Esophagus squamous epithelium (tissue), 4 donors: ENCODE results near the gene MON1B.

ENCODE experiments used
- POLR2A ChIP-seq, 4 donors: fragments of 450-650 bp; IDR thresholded peaks; one replicate each; pipeline ENCODE4 v1.6.1; 2017; ENCODE audit warnings: antibody characterized with exemption in 4 of 4, mild to moderate bottlenecking in 4 of 4, moderate library complexity in 3 of 4
- TF ChIP-seq, protein P1 (sequence below), 6 experiments: fragments of 450-650 bp in 4 of 6; fragments of 200-600 bp in 2 of 6; sonication (generic) in 2 of 6; IDR thresholded peaks; one replicate each; pipeline ENCODE4 v1.5.1; 2016 to 2019; ENCODE audit warnings: antibody characterized with exemption in 6 of 6, mild to moderate bottlenecking in 4 of 6, moderate library complexity in 4 of 6

- TF ChIP-seq, protein P1, sequence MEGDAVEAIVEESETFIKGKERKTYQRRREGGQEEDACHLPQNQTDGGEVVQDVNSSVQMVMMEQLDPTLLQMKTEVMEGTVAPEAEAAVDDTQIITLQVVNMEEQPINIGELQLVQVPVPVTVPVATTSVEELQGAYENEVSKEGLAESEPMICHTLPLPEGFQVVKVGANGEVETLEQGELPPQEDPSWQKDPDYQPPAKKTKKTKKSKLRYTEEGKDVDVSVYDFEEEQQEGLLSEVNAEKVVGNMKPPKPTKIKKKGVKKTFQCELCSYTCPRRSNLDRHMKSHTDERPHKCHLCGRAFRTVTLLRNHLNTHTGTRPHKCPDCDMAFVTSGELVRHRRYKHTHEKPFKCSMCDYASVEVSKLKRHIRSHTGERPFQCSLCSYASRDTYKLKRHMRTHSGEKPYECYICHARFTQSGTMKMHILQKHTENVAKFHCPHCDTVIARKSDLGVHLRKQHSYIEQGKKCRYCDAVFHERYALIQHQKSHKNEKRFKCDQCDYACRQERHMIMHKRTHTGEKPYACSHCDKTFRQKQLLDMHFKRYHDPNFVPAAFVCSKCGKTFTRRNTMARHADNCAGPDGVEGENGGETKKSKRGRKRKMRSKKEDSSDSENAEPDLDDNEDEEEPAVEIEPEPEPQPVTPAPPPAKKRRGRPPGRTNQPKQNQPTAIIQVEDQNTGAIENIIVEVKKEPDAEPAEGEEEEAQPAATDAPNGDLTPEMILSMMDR (IDR thresholded peaks at IDR 0.05), result no peak
- TF ChIP-seq POLR2A (IDR thresholded peaks at IDR 0.05), result no peak
These were observed 47.6 kb downstream of the MON1B start for GRCh38 chr16:77238593-77238992.
